ENCODE results near the gene SND1. TPM values are rescaled to one million over a fixed set of nuclear protein-coding genes. Genes with fewer than 3 reads are reported as not detected.

SND1 gene
- total RNA-seq, 1 experiment from 2014 or later = 274 TPM

DNA sequence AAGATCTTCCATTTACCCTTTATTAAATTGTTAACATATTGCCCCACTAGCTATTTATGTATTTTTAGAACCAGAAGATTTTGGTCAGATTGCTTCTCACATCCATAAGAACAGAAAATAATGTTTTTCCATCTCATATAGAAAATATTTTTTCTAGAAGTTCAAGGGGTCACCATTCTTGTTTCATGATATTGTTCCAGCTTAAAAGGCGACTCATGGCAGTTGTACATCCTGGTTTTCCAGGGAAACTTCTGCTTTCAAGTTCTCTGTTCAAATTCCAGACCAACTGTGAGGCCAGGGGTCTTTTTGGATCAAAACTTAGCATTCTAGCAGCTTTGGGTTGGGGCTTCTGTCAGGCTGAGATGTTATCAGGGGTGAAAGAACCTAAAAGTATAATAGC is 294.9 kb downstream of the SND1 start:
- Histone ChIP-seq H3K9me3 (no peaks in the 10 kb centered on the region), H3K27me3 (replicated peaks; ENCODE audit: control insufficient read depth, insufficient read depth, low read length) (no peaks in the 10 kb centered on the region), H3K36me3 (ENCODE audit: control insufficient read depth, insufficient read depth, low read length) (peaks cover 2% of the 10 kb centered on the region; the same call in 1 of the 2 replicates), H3K4me1 (peaks cover 9% of the 10 kb centered on the region; the same call in 1 of the 2 replicates), H3K4me3 (ENCODE audit: low read depth, low read length) (no peak overlapping the region)
- H3K27me3 Mint-ChIP-seq (ENCODE audit: insufficient read depth, unreplicated experiment) = no peaks in the 10 kb centered on the region
- ChIA-PET CTCF (interaction anchor here (0.5 kb wide), 1 partner anchor 189 kb away, joined by 3 read pairs; no protein-coding TSS in a partner anchor), POLR2A (no interaction called here)
- no peak overlapping the region for H3K27ac Mint-ChIP-seq (ENCODE audit: unreplicated experiment)
- no peak overlapping the region for H3K4me3 Mint-ChIP-seq (ENCODE audit: unreplicated experiment)
- peaks cover 12% of the 10 kb centered on the region for H3K4me1 Mint-ChIP-seq (ENCODE audit: low read depth, unreplicated experiment)
- no TSS peak for BruUV-seq (replicated peaks)
- intact Hi-C loops (cut with micrococcal nuclease; ENCODE audit: unreplicated experiment) = loop anchor here (10.0 kb wide), 1 partner anchor 242 kb away; no protein-coding TSS in a partner anchor
- TF ChIP-seq CTCF (IDR thresholded peaks at IDR 0.05; ENCODE audit: insufficient read depth in 1 of 2, low read depth in 1 of 2, low read length in 1 of 2, severe bottlenecking in 1 of 2, unreplicated experiment in 1 of 2) = no peak
- peaks cover 34% of the 10 kb centered on the region for H3K36me3 Mint-ChIP-seq (ENCODE audit: insufficient read depth, unreplicated experiment)
- no peaks in the 10 kb centered on the region for H3K9me3 Mint-ChIP-seq (ENCODE audit: unreplicated experiment)
- no peak for DNase-seq

GRCh38 chr7:127948312-127948711 is 296.3 kb downstream of the SND1 start:
- H3K9me3 ChIP-seq = no peaks in the 10 kb centered on the region
- no peak overlapping the region for H3K27ac Mint-ChIP-seq (ENCODE audit: unreplicated experiment)
- H3K27me3 ChIP-seq (replicated peaks; ENCODE audit: control insufficient read depth, insufficient read depth, low read length) = no peaks in the 10 kb centered on the region
- POLR2A ChIA-PET = no interaction called here
- CTCF ChIA-PET = no interaction called here
- H3K4me3 Mint-ChIP-seq (ENCODE audit: unreplicated experiment) = no peak overlapping the region
- H3K4me3 ChIP-seq (ENCODE audit: low read depth, low read length) = no peak overlapping the region
- no peak for TF ChIP-seq CTCF (IDR thresholded peaks at IDR 0.05; ENCODE audit: insufficient read depth in 1 of 2, low read depth in 1 of 2, low read length in 1 of 2, severe bottlenecking in 1 of 2, unreplicated experiment in 1 of 2)
- peaks cover 9% of the 10 kb centered on the region; the same call in 1 of the 2 replicates for H3K4me1 ChIP-seq
- H3K27me3 Mint-ChIP-seq (ENCODE audit: insufficient read depth, unreplicated experiment) = no peaks in the 10 kb centered on the region
- DNase-seq = no peak
- peaks cover 2% of the 10 kb centered on the region; the same call in 1 of the 2 replicates for H3K36me3 ChIP-seq (ENCODE audit: control insufficient read depth, insufficient read depth, low read length)
- H3K9me3 Mint-ChIP-seq (ENCODE audit: unreplicated experiment) = no peaks in the 10 kb centered on the region
- H3K4me1 Mint-ChIP-seq (ENCODE audit: low read depth, unreplicated experiment) = peaks cover 12% of the 10 kb centered on the region
- peaks cover 41% of the 10 kb centered on the region for H3K36me3 Mint-ChIP-seq (ENCODE audit: insufficient read depth, unreplicated experiment)
- BruUV-seq (replicated peaks) = no TSS peak
- intact Hi-C loops (cut with micrococcal nuclease; ENCODE audit: unreplicated experiment) = loop anchor here (10.0 kb wide), 1 partner anchor 244 kb away; no protein-coding TSS in a partner anchor

DNA sequence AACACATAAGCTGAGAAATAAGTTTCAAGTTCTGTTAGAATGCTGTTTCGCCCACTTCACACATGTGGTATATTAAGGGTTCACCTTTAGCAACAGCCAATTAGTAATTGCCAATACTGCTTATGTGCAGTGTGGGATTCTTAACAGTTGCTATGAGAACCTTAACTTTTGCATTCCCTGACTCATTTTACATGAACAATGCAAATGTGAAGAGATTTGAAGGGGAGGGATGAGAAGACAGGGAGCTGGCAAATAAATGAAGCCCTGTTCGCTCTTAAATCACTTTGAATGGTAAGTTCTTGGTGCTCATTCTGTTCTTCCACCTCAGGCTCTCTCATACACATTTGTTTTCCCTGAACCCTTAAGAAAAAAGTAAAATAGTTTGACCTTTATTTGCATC is 296.9 kb downstream of the SND1 start:
- no peaks in the 10 kb centered on the region for H3K27me3 ChIP-seq (replicated peaks; ENCODE audit: control insufficient read depth, insufficient read depth, low read length)
- no peak overlapping the region for H3K4me3 Mint-ChIP-seq (ENCODE audit: unreplicated experiment)
- POLR2A ChIA-PET = no interaction called here
- no peaks in the 10 kb centered on the region for H3K9me3 ChIP-seq
- H3K4me3 ChIP-seq (ENCODE audit: low read depth, low read length) = no peak overlapping the region
- no peaks in the 10 kb centered on the region for H3K9me3 Mint-ChIP-seq (ENCODE audit: unreplicated experiment)
- H3K27me3 Mint-ChIP-seq (ENCODE audit: insufficient read depth, unreplicated experiment) = no peaks in the 10 kb centered on the region
- H3K36me3 ChIP-seq (ENCODE audit: control insufficient read depth, insufficient read depth, low read length) = peaks cover 2% of the 10 kb centered on the region; the same call in 1 of the 2 replicates
- intact Hi-C loops (cut with micrococcal nuclease; ENCODE audit: unreplicated experiment) = loop anchor here (10.0 kb wide), 1 partner anchor 244 kb away; no protein-coding TSS in a partner anchor
- no peak overlapping the region for H3K27ac Mint-ChIP-seq (ENCODE audit: unreplicated experiment)
- peaks cover 12% of the 10 kb centered on the region for H3K4me1 Mint-ChIP-seq (ENCODE audit: low read depth, unreplicated experiment)
- BruUV-seq (replicated peaks) = no TSS peak
- peaks cover 9% of the 10 kb centered on the region; the same call in 1 of the 2 replicates for H3K4me1 ChIP-seq
- peaks cover 39% of the 10 kb centered on the region for H3K36me3 Mint-ChIP-seq (ENCODE audit: insufficient read depth, unreplicated experiment)
- DNase-seq = no peak
- no peak for TF ChIP-seq CTCF (IDR thresholded peaks at IDR 0.05; ENCODE audit: insufficient read depth in 1 of 2, low read depth in 1 of 2, low read length in 1 of 2, severe bottlenecking in 1 of 2, unreplicated experiment in 1 of 2)
- CTCF ChIA-PET = no interaction called here
